Heart left ventricle (tissue), 13 donors: ENCODE data around the gene CACNA1S.

Experiments used
- POLR2A ChIP-seq, 2 donors: fragments of 450-650 bp; IDR thresholded peaks; one replicate each; pipeline ENCODE4 v1.6.1; 2017; ENCODE audit warnings: antibody characterized with exemption in 2 of 2, mild to moderate bottlenecking in 2 of 2, moderate library complexity in 2 of 2
- TF ChIP-seq, protein P1 (sequence below), 12 donors: fragments of 200-600 bp; sonication (generic) in 4 of 12; IDR thresholded peaks; one replicate each; pipeline versions ENCODE4 v1.5.0 to v1.8.0; 2018 to 2022; ENCODE audit warnings: antibody characterized with exemption in 12 of 12, mild to moderate bottlenecking in 5 of 12
- donor health status: ischemic (EF 13 %, LVEDD 7.1; RV severe dilation, severe dysfunction).
- donor health status: DM: no; HTN: yes; CAD: no.
- donor health status: DM: no; HTN: no; CAD: no.
- donor health status: ischemic (EF 25% LVEDD 6.9; RV normal size, moderate dysfunction).
- donor health status: ischemic (EF 25% LVEDD 5.7; RV mildly dilated, moderate dysfunction).
- donor health status: ischemic (EF 35%, LVEDD 5.7; RV mildly dilated, moderate dysfunction).
- donor health status: nonischemic (EF 11% LVEDD 7.7; RV severe dilation, severe dysfunction).
- donor health status: DM: yes; HTN: yes; CAD: no.
- donor health status: PGD.
- donor health status: ischemic (EF 29% LVEDD 5.4; RV normal size, mild dysfunction).
- donor health status: nonischemic (EF 23%, LVEDD 6.1; RV moderate dilation, normal function).

DNA sequence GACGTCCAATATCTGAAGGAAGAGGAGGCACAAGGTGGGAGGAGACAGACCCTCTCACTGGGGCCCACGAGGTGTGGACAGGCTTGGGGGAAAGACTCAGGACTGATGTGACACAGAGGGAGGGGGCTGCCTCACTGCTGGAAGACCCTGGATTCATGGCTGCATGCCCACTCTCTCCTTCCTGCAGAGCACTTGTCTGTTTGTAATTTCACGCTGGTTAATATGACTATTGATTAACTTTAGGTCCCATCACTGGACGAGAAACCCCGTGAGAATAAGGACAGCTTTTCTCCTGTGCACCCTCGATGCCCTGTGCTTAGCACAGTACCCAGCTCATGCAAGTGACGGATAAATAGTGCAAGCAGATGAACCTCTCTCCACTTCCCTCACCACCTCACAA is 35.1 kb downstream of the CACNA1S start:
- TF ChIP-seq, protein P1, sequence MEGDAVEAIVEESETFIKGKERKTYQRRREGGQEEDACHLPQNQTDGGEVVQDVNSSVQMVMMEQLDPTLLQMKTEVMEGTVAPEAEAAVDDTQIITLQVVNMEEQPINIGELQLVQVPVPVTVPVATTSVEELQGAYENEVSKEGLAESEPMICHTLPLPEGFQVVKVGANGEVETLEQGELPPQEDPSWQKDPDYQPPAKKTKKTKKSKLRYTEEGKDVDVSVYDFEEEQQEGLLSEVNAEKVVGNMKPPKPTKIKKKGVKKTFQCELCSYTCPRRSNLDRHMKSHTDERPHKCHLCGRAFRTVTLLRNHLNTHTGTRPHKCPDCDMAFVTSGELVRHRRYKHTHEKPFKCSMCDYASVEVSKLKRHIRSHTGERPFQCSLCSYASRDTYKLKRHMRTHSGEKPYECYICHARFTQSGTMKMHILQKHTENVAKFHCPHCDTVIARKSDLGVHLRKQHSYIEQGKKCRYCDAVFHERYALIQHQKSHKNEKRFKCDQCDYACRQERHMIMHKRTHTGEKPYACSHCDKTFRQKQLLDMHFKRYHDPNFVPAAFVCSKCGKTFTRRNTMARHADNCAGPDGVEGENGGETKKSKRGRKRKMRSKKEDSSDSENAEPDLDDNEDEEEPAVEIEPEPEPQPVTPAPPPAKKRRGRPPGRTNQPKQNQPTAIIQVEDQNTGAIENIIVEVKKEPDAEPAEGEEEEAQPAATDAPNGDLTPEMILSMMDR (IDR thresholded peaks at IDR 0.05): no peak
- TF ChIP-seq POLR2A (IDR thresholded peaks at IDR 0.05): no peak
